ENCODE results near the gene PSMG4.

PSMG4 gene

GRCh38 chr6:3277851-3278416, 19.2 kb downstream of the PSMG4 start:
- DNase-seq = no peak

- no peak for DNase-seq
Observed at GRCh38 chr6:3278691-3279090, 19.9 kb downstream of the PSMG4 start.

GRCh38 chr6:3280091-3280490, 21.3 kb downstream of the PSMG4 start:
- no peak for DNase-seq

GRCh38 chr6:3280866-3281465, 22.2 kb downstream of the PSMG4 start:
- no peak for DNase-seq

GRCh38 chr6:3281631-3282475, 23.1 kb downstream of the PSMG4 start:
- DNase-seq = no peak

- DNase-seq = no peak
Observed at GRCh38 chr6:3282476-3283236, 23.9 kb downstream of the PSMG4 start.

- no peak for DNase-seq
Observed at GRCh38 chr6:3283241-3283640, 24.5 kb downstream of the PSMG4 start.

- no peak for DNase-seq
Observed at GRCh38 chr6:3283641-3284435, 25.1 kb downstream of the PSMG4 start.

GRCh38 chr6:3284436-3284876, 25.7 kb downstream of the PSMG4 start:
- DNase-seq = no peak

- no peak for DNase-seq
Observed at GRCh38 chr6:3285049-3285639, 26.4 kb downstream of the PSMG4 start.

- no peak for DNase-seq
Observed at GRCh38 chr6:3285732-3286131, 27.0 kb downstream of the PSMG4 start.

- DNase-seq = no peak
Observed at GRCh38 chr6:3286641-3287171, 28.0 kb downstream of the PSMG4 start.

GRCh38 chr6:3287308-3287707, 28.6 kb downstream of the PSMG4 start:
- DNase-seq = no peak

GRCh38 chr6:3287976-3288707, 29.4 kb downstream of the PSMG4 start:
- DNase-seq = no peak

- DNase-seq = no peak
Observed at GRCh38 chr6:3288711-3289663, 30.2 kb downstream of the PSMG4 start.

GRCh38 chr6:3289664-3290055, 30.9 kb downstream of the PSMG4 start:
- DNase-seq = no peak

- no peak for DNase-seq
Observed at GRCh38 chr6:3290149-3290930, 31.6 kb downstream of the PSMG4 start.

- DNase-seq = no peak
Observed at GRCh38 chr6:3290931-3291211, 32.1 kb downstream of the PSMG4 start.

- DNase-seq = no peak
Observed at GRCh38 chr6:3291346-3291745, 32.6 kb downstream of the PSMG4 start.
